ENCODE results near the gene CYP3A7. TPM values are rescaled to one million over a fixed set of nuclear protein-coding genes. Genes with fewer than 3 reads are reported as not detected.

CYP3A7 gene
- 0.35 TPM for total RNA-seq

GRCh38 chr7:99734987-99735386, at the start of gene CYP3A7:
TSS of gene CYP3A7 (minus strand) at chr7:99735196. CDS start at chr7:99735093, 103 bp downstream.

GRCh38 chr7:99784007-99784406, 49.0 kb upstream of the CYP3A7 start, which contains the start of gene CYP3A4:
TSS of gene CYP3A4 (minus strand) at chr7:99784184. CDS start at chr7:99784081, 103 bp downstream.

GRCh38 chr7:99679400-99680191, 55.4 kb downstream of the CYP3A7 start, which contains the start of gene CYP3A5:
TSS of gene CYP3A5 (minus strand) at chr7:99679996. CDS start at chr7:99679896, 100 bp downstream.

Small RNAs within 50 kb of the gene (small RNA-seq; reads per million reads assigned to genes)
- not detected for gene CYP3A51P (ENCODE audit: low replicate concordance)
- not detected for gene CYP3A7-CYP3A51P (ENCODE audit: low replicate concordance)

Other genes starting within 250 kb of the CYP3A7 start
- 30.5 TPM for gene ZNF394, start 234.9 kb downstream of the CYP3A7 start, total RNA-seq
- 10.4 TPM for gene ZKSCAN5, start 230.5 kb downstream of the CYP3A7 start, total RNA-seq
- 9.6 TPM for gene FAM200A, start 183.1 kb downstream of the CYP3A7 start, total RNA-seq
- 101 TPM for gene ZNF655, start 176.6 kb downstream of the CYP3A7 start, total RNA-seq
- gene TMEM225B, start 136.9 kb downstream of the CYP3A7 start, total RNA-seq, result 1.6 TPM
- gene ZSCAN25, start 118.2 kb downstream of the CYP3A7 start, total RNA-seq, result 20.3 TPM
- 1.6 TPM for gene CYP3A5, start 55.2 kb downstream of the CYP3A7 start, total RNA-seq
- not detected for gene CYP3A4, start 49.0 kb upstream of the CYP3A7 start, total RNA-seq
- not detected for gene CYP3A43, start 92.8 kb upstream of the CYP3A7 start, total RNA-seq
- not detected for gene OR2AE1, start 141.8 kb upstream of the CYP3A7 start, total RNA-seq
- gene TRIM4, start 184.3 kb upstream of the CYP3A7 start, total RNA-seq, result 28.1 TPM
- 0.23 TPM for gene GJC3, start 194.4 kb upstream of the CYP3A7 start, total RNA-seq
- 18.7 TPM for gene AZGP1, start 240.8 kb upstream of the CYP3A7 start, total RNA-seq

Measured in metanephros (tissue), 2 donors.